ENCODE data around the gene PCMTD2.
A peak's percentile ranks its signal among the peaks of the same experiment; 100 is the strongest.
"Not testable (repeated sequence)": the region's sequence is repeated elsewhere in the genome, so short reads cannot be mapped to it uniquely, and the experiment has no call there.

PCMTD2 gene

GRCh38 chr20:64313761-64314160 lies 58.2 kb downstream of the PCMTD2 start:
- DNase-seq, result not testable (repeated sequence)

- DNase-seq, result not testable (repeated sequence)
Measured at GRCh38 chr20:64315381-64315780, 59.8 kb downstream of the PCMTD2 start.

GRCh38 chr20:64315884-64316283 lies 60.3 kb downstream of the PCMTD2 start:
- not testable (repeated sequence) for DNase-seq

- peak; percentile 41 for DNase-seq
Measured at GRCh38 chr20:64316415-64317083, 61.0 kb downstream of the PCMTD2 start.

GRCh38 chr20:64317331-64317730 lies 61.8 kb downstream of the PCMTD2 start:
- not testable (repeated sequence) for DNase-seq

- not testable (repeated sequence) for DNase-seq
Measured at GRCh38 chr20:64318056-64318455, 62.5 kb downstream of the PCMTD2 start.

GRCh38 chr20:64322031-64322789 lies 66.7 kb downstream of the PCMTD2 start:
- DNase-seq, result not testable (repeated sequence)
